Stimulated activated CD4-positive, alpha-beta T cell treated with anti-CD3 and anti-CD28 coated beads, Interleukin-15, amount 100 ng/mL, for 1 hour (primary cell): ENCODE data around the gene RERE.
"Not testable (repeated sequence)": the region's sequence is repeated elsewhere in the genome, so short reads cannot be mapped to it uniquely, and the experiment has no call there.

Source experiments
- DNase-seq, 2 donors: peaks; one replicate each; pipeline ENCODE4 v3.0.0-alpha.2; 2020; ENCODE audit warnings: low read depth in 1 of 2, low spot score in 1 of 2

The RERE gene

DNA sequence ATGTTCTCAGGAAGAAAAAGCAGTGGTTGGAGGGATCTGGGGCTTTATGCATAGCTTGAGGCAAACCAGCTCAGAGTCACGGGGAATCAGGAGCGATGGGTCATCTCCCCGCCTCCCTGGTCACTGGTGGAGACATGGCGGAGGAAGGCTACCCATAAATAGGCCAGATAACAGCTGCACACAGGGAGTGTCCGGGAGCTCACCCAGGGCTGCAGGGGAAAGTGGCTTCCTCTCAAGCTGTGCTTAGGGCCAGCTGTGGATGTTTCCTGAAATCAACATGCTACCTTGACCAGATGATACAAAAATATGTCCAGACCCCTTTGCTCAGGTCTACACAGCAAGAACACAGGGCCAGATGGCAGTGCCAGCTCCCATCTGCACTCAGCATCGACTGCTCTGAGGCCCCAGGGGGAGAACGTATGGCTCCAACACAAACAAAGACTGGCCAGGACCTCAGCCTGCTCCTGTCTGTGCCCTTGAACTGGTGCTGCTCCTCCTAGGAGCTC, 27.1 kb upstream of the RERE start:
- DNase-seq = no peak

GRCh38 chr1:8841395-8841794, 24.0 kb upstream of the RERE start:
- no peak for DNase-seq

GRCh38 chr1:8839990-8840389, 22.6 kb upstream of the RERE start:
- no peak for DNase-seq

DNA sequence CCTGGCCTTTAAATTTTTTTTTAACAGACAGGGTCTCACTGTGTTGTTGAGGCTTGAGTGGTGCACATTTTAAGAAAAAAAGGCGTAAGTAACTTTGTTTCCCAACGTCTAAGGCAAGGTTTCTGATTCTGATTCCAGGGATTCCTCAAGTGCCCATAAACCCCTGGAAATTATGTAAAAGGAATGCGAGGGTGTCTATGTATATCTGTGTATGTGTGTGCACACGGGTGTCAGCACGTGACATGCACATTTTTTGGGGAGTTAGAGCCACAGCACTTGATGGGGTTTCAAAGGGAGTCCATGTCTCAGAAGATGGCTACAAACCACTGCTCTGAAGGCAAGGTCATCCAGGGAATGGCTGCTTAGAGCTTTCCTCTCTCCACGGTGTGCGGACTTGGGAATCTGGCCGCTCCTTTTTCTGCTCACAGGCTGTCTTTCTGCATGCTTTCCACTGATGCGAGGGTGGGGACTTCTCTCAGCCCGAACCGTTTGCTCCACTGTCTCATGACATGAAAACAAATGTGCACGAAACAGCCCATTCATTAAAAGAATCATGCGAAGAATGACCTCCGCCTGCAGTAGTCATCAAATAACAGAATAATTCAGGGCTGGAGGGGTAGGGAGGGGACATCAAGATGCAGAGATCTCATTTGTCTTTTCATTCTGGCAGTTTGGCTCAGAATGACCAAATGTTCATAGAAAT, 18.7 kb upstream of the RERE start:
- DNase-seq = no peak

DNA sequence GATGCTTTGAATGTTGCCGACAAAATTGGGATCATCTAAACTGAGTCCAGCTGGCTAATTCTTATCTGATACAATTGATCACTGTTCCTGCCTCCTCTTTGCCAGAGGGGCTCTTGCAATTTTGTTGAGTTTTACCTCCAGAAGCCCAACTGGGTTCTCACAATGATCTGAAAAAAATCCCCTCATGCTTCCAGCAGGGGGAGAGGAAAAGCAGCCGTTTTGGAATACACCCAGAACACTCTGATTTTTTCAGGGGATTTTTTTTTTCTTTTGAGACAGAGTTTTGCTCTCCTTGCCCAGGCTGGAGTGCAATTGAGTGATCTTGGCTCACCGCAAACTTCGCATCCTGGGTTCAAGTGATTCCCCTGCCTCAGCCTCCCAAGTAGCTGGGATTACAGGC, 13.9 kb upstream of the RERE start:
- no peak for DNase-seq

GRCh38 chr1:8830732-8831131, 13.3 kb upstream of the RERE start:
- not testable (repeated sequence) for DNase-seq

DNA sequence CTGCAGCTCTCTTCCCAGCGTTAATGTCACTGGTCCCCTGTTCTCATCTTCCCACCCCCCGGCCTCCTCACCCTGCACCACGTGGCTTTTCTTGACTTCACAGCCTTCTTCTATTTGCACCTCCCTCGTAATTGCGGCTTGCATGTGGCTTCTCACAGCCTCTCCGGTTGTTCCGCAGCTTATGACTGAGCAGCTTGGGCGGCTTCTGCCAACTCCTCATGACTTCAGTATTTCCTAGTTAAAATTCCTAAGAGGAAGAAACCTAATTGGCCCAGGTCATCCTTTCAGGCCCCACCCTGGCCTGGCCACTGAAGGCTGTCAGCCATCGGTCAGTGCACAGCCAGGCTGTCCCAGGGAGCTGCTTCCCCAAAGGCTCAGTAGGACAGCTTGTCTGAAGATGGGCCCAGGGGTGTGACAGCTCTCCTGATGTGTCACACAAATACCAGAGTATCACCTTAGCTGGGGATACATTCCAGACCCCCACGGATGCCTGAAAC, 8.6 kb upstream of the RERE start:
- no peak for DNase-seq

- no peak for DNase-seq
Observed at GRCh38 chr1:8823295-8823664, 5.8 kb upstream of the RERE start.

- DNase-seq = no peak
Observed at GRCh38 chr1:8822373-8823294, 5.2 kb upstream of the RERE start.

GRCh38 chr1:8821084-8821483, 3.6 kb upstream of the RERE start:
- no peak for DNase-seq

DNA sequence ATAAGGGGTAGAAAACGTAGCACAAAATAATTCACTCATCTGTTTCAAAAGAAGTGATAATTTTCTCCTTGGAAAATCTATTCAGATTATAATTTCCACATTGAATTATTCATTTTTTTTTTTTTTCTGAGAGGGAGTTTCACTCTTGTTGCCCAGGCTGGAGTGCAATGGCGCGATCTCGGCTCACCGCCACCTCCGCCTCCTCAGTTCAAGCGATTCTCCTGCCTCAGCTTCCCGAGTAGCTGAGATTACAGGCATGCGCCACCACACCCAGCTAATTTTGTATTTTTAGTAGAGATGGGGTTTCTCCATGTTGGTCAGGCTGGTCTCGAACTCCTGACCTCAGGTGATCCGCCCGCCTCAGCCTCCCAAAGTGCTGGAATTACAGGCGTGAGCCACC, 1.3 kb upstream of the RERE start:
- DNase-seq = not testable (repeated sequence)

DNA sequence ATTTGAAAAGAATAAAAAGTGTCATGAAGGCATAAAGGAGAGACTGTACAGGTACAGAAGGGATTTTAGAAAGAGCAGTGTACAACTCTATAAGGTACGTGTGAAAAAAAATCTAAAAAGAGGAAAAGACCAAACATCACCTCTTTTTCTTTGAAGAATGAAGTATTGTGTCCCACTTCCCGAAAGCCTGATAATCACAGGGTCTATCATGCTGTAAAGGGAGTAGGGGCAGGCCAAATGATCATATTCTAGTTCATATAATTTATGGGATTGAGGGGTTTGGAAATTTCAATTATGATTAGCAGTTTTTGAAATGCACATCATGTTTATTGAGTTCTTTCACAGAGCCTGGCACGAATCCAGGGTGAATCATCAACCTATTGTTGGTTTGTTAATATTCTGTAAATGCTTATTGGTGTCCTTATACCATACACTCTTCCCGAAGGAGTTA, 910 bp upstream of the RERE start:
- no peak for DNase-seq

DNA sequence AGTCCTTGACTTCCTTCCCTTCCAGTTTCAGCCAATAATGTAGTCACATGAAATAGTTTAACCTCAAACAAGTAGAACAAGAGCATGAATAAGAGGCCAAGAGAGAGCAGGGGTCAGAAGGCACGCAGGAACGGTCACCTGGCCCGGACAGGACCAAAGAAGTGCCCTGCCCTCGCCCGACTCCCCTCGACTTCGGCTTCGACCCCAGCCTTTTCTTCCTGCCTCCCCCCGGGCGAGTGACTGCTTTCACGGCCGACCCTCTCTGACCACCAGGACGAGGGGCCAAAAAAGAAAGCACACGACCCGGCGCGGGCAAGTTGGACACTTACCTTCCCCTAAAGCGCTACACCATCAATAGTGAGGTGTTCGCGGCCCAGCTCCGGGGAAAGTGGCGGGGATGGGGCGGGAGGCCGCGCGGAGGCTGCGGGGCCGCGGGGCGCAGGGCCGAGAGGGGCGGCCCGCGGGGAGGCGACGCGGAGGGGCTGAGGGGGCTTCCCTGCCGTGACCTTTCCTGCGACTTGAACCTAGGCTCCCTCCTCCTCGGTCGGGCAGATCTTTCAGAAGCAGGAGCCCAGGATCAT, 519 bp downstream of the RERE start:
- peak in 1 of 2 donors; percentile 5 for DNase-seq

- no peak for DNase-seq
Observed at GRCh38 chr1:8816264-8816663, 1.2 kb downstream of the RERE start.

DNA sequence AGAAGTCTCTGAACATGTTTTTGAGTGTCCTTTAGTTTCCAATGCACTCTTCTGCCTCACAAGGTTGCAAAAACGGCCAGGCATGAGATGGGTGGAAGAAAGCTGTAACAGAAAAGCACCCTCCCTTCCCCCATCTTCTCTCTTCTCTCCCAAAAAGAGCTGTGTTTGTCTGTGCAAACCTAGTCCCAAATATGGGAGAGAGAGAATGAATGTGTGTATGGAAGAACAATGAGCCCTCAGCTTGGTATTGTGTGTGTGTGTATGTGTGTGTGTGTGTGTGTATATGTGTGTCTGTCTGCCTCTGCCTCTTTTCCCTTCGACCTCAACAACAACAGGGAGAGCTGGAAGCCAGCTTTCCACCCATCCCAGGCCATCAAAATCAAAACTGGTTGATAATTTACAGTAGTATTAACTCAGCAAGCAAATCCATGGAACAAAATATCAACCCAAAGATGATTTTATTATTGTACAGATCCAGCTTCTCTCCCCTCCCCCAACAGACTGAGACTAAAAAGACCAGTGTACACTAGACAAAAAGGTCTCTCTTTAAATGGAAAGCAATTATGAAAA, 1.8 kb downstream of the RERE start:
- DNase-seq = no peak

DNA sequence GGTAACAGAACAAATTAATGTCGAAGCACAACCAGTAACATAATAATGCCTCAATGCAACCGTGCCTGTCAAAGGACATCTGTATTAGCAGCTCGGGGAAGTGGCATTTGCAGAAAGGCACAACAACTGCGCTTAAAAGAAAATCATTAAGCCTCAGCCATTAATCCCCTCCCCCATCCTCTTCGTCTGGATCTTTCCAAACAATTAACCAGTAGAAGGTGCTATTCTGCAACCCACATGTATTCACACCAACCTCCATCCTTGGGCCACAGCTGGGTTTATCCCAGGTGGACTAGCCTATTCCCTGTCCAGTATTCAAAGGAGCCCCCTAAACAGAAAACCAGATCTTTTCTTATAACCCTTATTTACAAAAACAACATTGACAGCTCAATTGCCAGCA, 2.6 kb downstream of the RERE start:
- no peak for DNase-seq

- no peak for DNase-seq
Observed at GRCh38 chr1:8813991-8814390, 3.4 kb downstream of the RERE start.

DNA sequence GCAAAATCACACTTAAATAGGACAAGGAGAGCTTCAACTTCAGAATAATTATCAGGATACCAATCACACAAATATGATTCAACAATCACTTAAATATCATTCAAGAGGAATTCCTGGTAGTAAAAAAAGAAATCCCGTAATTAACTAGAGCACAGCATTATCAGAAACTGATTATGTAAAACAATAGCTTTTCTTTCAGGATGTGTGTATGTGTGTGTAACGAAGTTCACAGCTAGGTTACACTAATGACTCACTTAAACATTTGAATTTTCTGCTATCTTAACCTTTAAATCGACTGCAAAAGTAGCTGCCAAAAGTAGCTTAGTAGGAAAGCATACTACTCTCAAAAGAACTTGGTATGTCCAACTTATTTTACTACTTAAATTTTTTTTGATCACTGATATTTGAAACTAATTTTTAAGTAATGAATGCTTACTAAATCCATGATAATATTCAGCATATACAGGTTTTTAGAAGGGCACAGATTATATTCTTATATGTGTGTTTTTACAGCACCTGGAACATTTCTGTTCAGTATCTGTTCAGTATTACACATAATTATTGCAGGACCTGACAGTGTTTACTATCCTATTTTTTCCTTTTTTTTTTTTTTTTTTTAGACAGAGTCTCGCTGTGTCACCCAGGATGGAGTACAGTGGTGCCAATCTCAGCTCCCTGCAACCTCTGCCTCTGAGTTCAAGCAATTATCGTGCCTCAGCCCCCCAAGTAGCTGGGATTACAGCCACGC, 4.2 kb downstream of the RERE start:
- no peak for DNase-seq

GRCh38 chr1:8812081-8812480, 5.4 kb downstream of the RERE start:
- no peak for DNase-seq

DNA sequence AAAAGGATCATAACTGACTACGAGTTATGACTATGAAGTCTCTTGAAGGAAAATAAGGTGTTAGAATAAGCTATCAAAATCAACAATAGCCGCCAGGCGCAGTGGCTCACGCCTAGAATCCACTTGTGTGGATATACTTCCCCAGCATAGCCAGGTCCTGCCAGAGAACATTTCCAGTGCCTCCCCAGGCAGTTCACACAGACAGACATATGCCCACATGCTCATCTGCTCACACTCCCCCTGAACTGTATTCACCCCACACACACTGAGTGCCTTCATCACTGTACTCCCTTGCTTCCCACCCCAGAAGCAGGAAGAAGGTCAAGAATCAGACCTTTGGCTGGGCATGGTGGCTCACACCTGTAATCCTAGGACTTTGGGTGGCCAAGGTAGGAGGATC, 6.5 kb downstream of the RERE start:
- DNase-seq = no peak

DNA sequence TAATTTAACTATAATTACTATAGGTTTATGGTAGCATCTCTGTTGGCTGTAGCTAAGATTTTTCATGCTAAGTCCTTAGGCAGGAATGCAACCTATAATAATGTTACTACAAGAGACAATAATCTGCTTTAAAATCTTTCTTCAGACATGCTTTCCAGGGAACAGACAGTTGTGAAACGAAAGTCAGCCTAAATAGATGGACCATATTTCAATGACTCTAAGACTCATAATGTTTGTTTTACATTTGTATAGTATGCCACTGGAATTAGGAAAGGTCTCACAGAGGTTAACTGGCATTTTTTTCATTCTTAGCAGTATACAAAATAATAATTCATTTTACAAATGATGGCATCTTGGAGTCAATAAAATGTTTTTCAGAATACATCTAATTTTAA, 8.1 kb downstream of the RERE start:
- DNase-seq = no peak
